ENCODE measurements around the gene MRPS34.

MRPS34 gene

GRCh38 chr16:1769402-1770300, 3.3 kb downstream of the MRPS34 start (continued):
- TF ChIP-seq SALL2 (tag by site-specific recombination; IDR thresholded peaks at IDR 0.05; ENCODE audit: borderline replicate concordance): no peak
- TF ChIP-seq ZNF248 (tag by site-specific recombination; IDR thresholded peaks at IDR 0.05): no peak
- no peak for TF ChIP-seq ZXDB (tag by site-specific recombination; IDR thresholded peaks at IDR 0.05)
- no peak for TF ChIP-seq ZNF394 (tag by site-specific recombination; IDR thresholded peaks at IDR 0.05; ENCODE audit: borderline replicate concordance)
- TF ChIP-seq TRIM28 (IDR thresholded peaks at IDR 0.05; ENCODE audit: borderline replicate concordance, low read length): no peak
- TF ChIP-seq ZNF280C (tag by site-specific recombination; IDR thresholded peaks at IDR 0.05): no peak
- no peak for TF ChIP-seq ZNF555 (tag by site-specific recombination; conservative IDR thresholded peaks at IDR 0.05)
- no peak for TF ChIP-seq BCL11B (tag by site-specific recombination; IDR thresholded peaks at IDR 0.05; ENCODE audit: low read depth)
- no peak for TF ChIP-seq ZSCAN16 (tag by site-specific recombination; IDR thresholded peaks at IDR 0.05)
- peak; percentile 97 for TF ChIP-seq ZNF335 (tag by site-specific recombination; conservative IDR thresholded peaks at IDR 0.05)
- no peak for TF ChIP-seq ZNF169 (tag by site-specific recombination; IDR thresholded peaks at IDR 0.05)
- no peak for TF ChIP-seq ZNF549 (tag by site-specific recombination; IDR thresholded peaks at IDR 0.05)
- no peak for TF ChIP-seq ZNF311 (tag by site-specific recombination; IDR thresholded peaks at IDR 0.05; ENCODE audit: borderline replicate concordance)
- TF ChIP-seq ZSCAN30 (tag by site-specific recombination; IDR thresholded peaks at IDR 0.05): no peak
- TF ChIP-seq ZFHX2 (tag by site-specific recombination; conservative IDR thresholded peaks at IDR 0.05): no peak
- no peak for TF ChIP-seq PRDM2 (tag by site-specific recombination; IDR thresholded peaks at IDR 0.05; ENCODE audit: borderline replicate concordance)
- TF ChIP-seq ZNF558 (tag by site-specific recombination; IDR thresholded peaks at IDR 0.05): no peak
- TF ChIP-seq IKZF3 (tag by site-specific recombination; IDR thresholded peaks at IDR 0.05): peak; percentile 46; the same call in 1 of the 2 replicates
- no peak for TF ChIP-seq ZNF24 (tag by site-specific recombination; IDR thresholded peaks at IDR 0.05)
- TF ChIP-seq ZNF26 (tag by site-specific recombination; IDR thresholded peaks at IDR 0.05): no peak
- TF ChIP-seq ZNF560 (tag by site-specific recombination; IDR thresholded peaks at IDR 0.05; ENCODE audit: borderline replicate concordance): no peak
- TF ChIP-seq ZNF274 (IDR thresholded peaks at IDR 0.05; ENCODE audit: low read length): no peak
- no peak for TF ChIP-seq ZNF274 (tag by site-specific recombination; IDR thresholded peaks at IDR 0.05; ENCODE audit: borderline replicate concordance)
- no peak for TF ChIP-seq KLF17 (tag by site-specific recombination; IDR thresholded peaks at IDR 0.05)
- TF ChIP-seq ZNF768 (tag by site-specific recombination; IDR thresholded peaks at IDR 0.05): no peak; the same call in 1 of the 2 replicates
- TF ChIP-seq ZNF580 (tag by site-specific recombination; IDR thresholded peaks at IDR 0.05): no peak
- TF ChIP-seq ZFP69B (tag by site-specific recombination; IDR thresholded peaks at IDR 0.05): 0 out of 2 replicates have a peak, but pooled peaks have one; percentile 12
- TF ChIP-seq REPIN1 (tag by site-specific recombination; IDR thresholded peaks at IDR 0.05; ENCODE audit: low read depth): no peak
- TF ChIP-seq KLF1 (tag by site-specific recombination; IDR thresholded peaks at IDR 0.05): no peak
